ENCODE measurements around the gene LZIC.

GRCh38 chr1:9922342-9922741 lies 20.8 kb downstream of the LZIC start:
- no peak for TF ChIP-seq POLR2A (IDR thresholded peaks at IDR 0.05)
- TF ChIP-seq CTCF (IDR thresholded peaks at IDR 0.05), result no peak

Measured in body of pancreas (tissue), 4 donors.